ENCODE measurements around the gene PTAFR. TPM values are rescaled to one million over a fixed set of nuclear protein-coding genes. Genes with fewer than 3 reads are reported as not detected.

PTAFR gene
- total and polyA plus RNA-seq, 2 of the 4 experiments (the other 2 are of a cell fraction) = 0.17 to 0.18 TPM

- Histone ChIP-seq H3K18ac (ENCODE audit: low read depth, low read length) (no peak overlapping the region), H2BK5ac (ENCODE audit: low read depth, low read length, poor library complexity, severe bottlenecking) (no peak overlapping the region), H2BK20ac (ENCODE audit: low read depth, low read length) (no peak overlapping the region), H3K14ac (replicated peaks; ENCODE audit: low read depth, low read length) (no peak overlapping the region), H4K91ac (ENCODE audit: insufficient read depth, low read depth, low read length) (no peak overlapping the region), H2BK15ac (ENCODE audit: low read depth, low read length) (no peak overlapping the region), H3K36me3 (ENCODE audit: control insufficient read depth, insufficient read depth, low read length) (no peaks in the 10 kb centered on the region), H3K9me1 (ENCODE audit: insufficient read depth, low read length) (peaks cover 4% of the 10 kb centered on the region; the same call in 1 of the 2 replicates), H4K5ac (ENCODE audit: low read depth, low read length) (no peak overlapping the region), H3K9ac (ENCODE audit: low read depth, low read length) (no peak overlapping the region), H3K27me3 (ENCODE audit: control insufficient read depth, insufficient read depth, low read length) (no peaks in the 10 kb centered on the region), H2AFZ (replicated peaks; ENCODE audit: low read length, poor library complexity) (no peak overlapping the region), H3K4me2 (ENCODE audit: low read depth, low read length) (no peak overlapping the region), H4K20me1 (ENCODE audit: insufficient read depth, low read length) (no peaks in the 10 kb centered on the region), H3K9me3 (ENCODE audit: control insufficient read depth, insufficient read depth, low read length) (no peaks in the 10 kb centered on the region), H3K4me1 (ENCODE audit: control insufficient read depth, insufficient read depth, low read length) (peaks cover 17% of the 10 kb centered on the region), H3K27ac (ENCODE audit: insufficient read depth, low read length) (no peak overlapping the region), H3K23ac (ENCODE audit: low read depth, low read length) (no peak overlapping the region), H3K4ac (ENCODE audit: low read depth, low read length) (no peak overlapping the region), H4K8ac (ENCODE audit: low read depth in 2 of 2, low read length in 2 of 2) (no peak overlapping the region), H2AK9ac (replicated peaks; ENCODE audit: low read depth, low read length, poor library complexity) (no peak overlapping the region), H3K56ac (ENCODE audit: extremely low read depth, insufficient read depth, low read length) (no peak overlapping the region), H3K4me3 (ENCODE audit: insufficient read depth, low read depth, low read length) (no peak overlapping the region), H2AK5ac (ENCODE audit: low read depth, low read length) (no peak overlapping the region), H3K79me1 (ENCODE audit: low read depth in 1 of 2, low read length in 2 of 2) (no peaks in the 10 kb centered on the region), H2BK120ac (ENCODE audit: low read depth, low read length) (no peak overlapping the region)
- POLR2A ChIA-PET (ENCODE audit: unreplicated experiment) = no interaction called here
- BruUV-seq (replicated peaks) = no TSS peak
- ATAC-seq (ENCODE audit: low read depth) = no peak
- TF ChIP-seq POLR2A (IDR thresholded peaks at IDR 0.05; ENCODE audit: low read depth, low read length) = no peak
- TF ChIP-seq, protein P1, sequence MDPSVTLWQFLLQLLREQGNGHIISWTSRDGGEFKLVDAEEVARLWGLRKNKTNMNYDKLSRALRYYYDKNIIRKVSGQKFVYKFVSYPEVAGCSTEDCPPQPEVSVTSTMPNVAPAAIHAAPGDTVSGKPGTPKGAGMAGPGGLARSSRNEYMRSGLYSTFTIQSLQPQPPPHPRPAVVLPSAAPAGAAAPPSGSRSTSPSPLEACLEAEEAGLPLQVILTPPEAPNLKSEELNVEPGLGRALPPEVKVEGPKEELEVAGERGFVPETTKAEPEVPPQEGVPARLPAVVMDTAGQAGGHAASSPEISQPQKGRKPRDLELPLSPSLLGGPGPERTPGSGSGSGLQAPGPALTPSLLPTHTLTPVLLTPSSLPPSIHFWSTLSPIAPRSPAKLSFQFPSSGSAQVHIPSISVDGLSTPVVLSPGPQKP (IDR thresholded peaks at IDR 0.05; ENCODE audit: borderline replicate concordance, low read depth, low read length) = no peak
- TF ChIP-seq BHLHE40 (IDR thresholded peaks at IDR 0.05; ENCODE audit: low read depth, low read length) = no peak
- no peak for TF ChIP-seq NFE2L2 (IDR thresholded peaks at IDR 0.05; ENCODE audit: low read depth, low read length)
- no peak for TF ChIP-seq CHD1 (IDR thresholded peaks at IDR 0.05; ENCODE audit: low read depth, low read length)
- TF ChIP-seq CEBPB (IDR thresholded peaks at IDR 0.05; ENCODE audit: low read depth, low read length) = no peak
- TF ChIP-seq MAFK (IDR thresholded peaks at IDR 0.05; ENCODE audit: low read depth, low read length) = no peak
- TF ChIP-seq MAZ (IDR thresholded peaks at IDR 0.05; ENCODE audit: borderline replicate concordance, low read depth, low read length) = no peak
- TF ChIP-seq RFX5 (IDR thresholded peaks at IDR 0.05; ENCODE audit: low read depth, low read length) = no peak
- TF ChIP-seq RAD21 (IDR thresholded peaks at IDR 0.05; ENCODE audit: low read length) = no peak
- TF ChIP-seq SMC3 (IDR thresholded peaks at IDR 0.05; ENCODE audit: low read depth, low read length) = no peak
- no peak for TF ChIP-seq FOS (IDR thresholded peaks at IDR 0.05; ENCODE audit: low read depth, low read length)
- TF ChIP-seq, protein P2, sequence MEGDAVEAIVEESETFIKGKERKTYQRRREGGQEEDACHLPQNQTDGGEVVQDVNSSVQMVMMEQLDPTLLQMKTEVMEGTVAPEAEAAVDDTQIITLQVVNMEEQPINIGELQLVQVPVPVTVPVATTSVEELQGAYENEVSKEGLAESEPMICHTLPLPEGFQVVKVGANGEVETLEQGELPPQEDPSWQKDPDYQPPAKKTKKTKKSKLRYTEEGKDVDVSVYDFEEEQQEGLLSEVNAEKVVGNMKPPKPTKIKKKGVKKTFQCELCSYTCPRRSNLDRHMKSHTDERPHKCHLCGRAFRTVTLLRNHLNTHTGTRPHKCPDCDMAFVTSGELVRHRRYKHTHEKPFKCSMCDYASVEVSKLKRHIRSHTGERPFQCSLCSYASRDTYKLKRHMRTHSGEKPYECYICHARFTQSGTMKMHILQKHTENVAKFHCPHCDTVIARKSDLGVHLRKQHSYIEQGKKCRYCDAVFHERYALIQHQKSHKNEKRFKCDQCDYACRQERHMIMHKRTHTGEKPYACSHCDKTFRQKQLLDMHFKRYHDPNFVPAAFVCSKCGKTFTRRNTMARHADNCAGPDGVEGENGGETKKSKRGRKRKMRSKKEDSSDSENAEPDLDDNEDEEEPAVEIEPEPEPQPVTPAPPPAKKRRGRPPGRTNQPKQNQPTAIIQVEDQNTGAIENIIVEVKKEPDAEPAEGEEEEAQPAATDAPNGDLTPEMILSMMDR (conservative IDR thresholded peaks at IDR 0.05; ENCODE audit: low read depth, low read length) = no peak
- no peak for TF ChIP-seq RCOR1 (IDR thresholded peaks at IDR 0.05; ENCODE audit: insufficient replicate concordance, low read length)
- no peak for TF ChIP-seq MXI1 (IDR thresholded peaks at IDR 0.05; ENCODE audit: borderline replicate concordance, low read depth, low read length)
- TF ChIP-seq, protein P3, sequence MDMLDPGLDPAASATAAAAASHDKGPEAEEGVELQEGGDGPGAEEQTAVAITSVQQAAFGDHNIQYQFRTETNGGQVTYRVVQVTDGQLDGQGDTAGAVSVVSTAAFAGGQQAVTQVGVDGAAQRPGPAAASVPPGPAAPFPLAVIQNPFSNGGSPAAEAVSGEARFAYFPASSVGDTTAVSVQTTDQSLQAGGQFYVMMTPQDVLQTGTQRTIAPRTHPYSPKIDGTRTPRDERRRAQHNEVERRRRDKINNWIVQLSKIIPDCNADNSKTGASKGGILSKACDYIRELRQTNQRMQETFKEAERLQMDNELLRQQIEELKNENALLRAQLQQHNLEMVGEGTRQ (IDR thresholded peaks at IDR 0.05; ENCODE audit: low read depth, low read length) = no peak
- 100% methylated on average over 1 of the region's 7 CpGs; no CpG with 5 or more reads in 1 of the 2 experiments for WGBS, 2 experiments (ENCODE audit: extremely low coverage in 2 of 2, insufficient read length in 1 of 2)
- in situ Hi-C loops (cut with MboI; ENCODE audit: low sequenced_read_pairs) (no loop called here), intact Hi-C loops (cut with micrococcal nuclease) (no loop called here), dilution Hi-C loops (cut with HindIII; ENCODE audit: low sequenced_read_pairs, unreplicated experiment) (no loop called here)
- DNase-seq = no peak
- CTCF ChIA-PET = no interaction called here
Measured at GRCh38 chr1:28171246-28171645, 5.2 kb downstream of the PTAFR start.
